Measurements from ENCODE around the gene RSPRY1. TPM values are rescaled to one million over a fixed set of nuclear protein-coding genes. Genes with fewer than 3 reads are reported as not detected.
A peak's percentile ranks its signal among the peaks of the same experiment; 100 is the strongest.

The RSPRY1 gene
- total and polyA plus RNA-seq, 2 donors from 2014 or later = 14.4 to 32.2 TPM

DNA sequence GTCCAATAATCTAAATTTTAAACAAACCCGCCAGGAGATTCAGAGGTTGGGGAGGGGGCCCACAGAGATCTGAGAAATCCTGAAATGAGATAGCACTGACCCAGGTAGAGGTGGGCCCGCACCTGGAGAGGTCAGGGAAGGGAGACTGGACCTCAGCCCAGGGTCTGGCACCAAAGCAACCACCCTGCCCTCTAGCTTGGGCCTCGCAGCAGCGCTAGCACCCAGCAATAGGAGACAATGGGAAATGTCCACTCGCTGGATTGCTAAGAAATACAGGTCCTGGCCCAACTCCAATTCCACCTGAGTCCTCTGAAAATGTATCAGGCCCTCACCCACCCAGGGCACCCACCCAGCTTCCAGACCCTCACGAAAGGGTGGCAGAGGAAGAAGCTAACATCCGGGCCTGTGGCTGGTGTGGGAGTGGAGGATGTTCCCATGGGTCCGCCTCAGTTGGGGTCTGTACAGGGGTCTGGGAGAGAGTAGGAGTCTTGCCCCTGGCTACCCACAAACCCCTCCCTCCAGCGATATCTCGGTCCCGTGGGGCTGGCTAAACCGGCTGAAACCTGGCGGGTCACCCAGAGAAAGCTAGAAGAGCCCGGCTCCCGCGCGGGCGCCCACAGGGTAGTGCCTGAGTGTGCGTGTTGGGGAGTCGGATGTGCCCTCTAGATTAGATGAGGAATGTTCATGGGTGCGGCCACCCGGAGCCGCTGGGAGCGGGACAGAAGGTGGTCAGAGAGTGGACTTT is 97.3 kb downstream of the RSPRY1 start:
- intact Hi-C loops (cut with DNase I) = no loop called here
- H3K9ac ChIP-seq (ENCODE audit: low read length in 3 of 3) = peak overlapping the region in 2 of 3 donors; percentile 29 to 81
- TF ChIP-seq, protein P1, sequence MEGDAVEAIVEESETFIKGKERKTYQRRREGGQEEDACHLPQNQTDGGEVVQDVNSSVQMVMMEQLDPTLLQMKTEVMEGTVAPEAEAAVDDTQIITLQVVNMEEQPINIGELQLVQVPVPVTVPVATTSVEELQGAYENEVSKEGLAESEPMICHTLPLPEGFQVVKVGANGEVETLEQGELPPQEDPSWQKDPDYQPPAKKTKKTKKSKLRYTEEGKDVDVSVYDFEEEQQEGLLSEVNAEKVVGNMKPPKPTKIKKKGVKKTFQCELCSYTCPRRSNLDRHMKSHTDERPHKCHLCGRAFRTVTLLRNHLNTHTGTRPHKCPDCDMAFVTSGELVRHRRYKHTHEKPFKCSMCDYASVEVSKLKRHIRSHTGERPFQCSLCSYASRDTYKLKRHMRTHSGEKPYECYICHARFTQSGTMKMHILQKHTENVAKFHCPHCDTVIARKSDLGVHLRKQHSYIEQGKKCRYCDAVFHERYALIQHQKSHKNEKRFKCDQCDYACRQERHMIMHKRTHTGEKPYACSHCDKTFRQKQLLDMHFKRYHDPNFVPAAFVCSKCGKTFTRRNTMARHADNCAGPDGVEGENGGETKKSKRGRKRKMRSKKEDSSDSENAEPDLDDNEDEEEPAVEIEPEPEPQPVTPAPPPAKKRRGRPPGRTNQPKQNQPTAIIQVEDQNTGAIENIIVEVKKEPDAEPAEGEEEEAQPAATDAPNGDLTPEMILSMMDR (IDR thresholded peaks at IDR 0.05; ENCODE audit: borderline replicate concordance, extremely low read depth, insufficient read depth) = no peak
- no peak for FAIRE-seq
- no peaks in the 10 kb centered on the region for H3K27me3 ChIP-seq (ENCODE audit: control insufficient read depth, insufficient read depth, low read length)
- H3K4me1 ChIP-seq (ENCODE audit: control insufficient read depth in 2 of 3, insufficient read depth in 2 of 3, low read depth in 1 of 3, low read length in 3 of 3) = peaks cover 0 to 6% (median 0%) of the 10 kb centered on the region in 3 donors
- peak overlapping the region; percentile 76 to 83 for H3K27ac ChIP-seq (ENCODE audit: low read depth in 2 of 2, low read length in 2 of 2)
- H3K36me3 ChIP-seq (ENCODE audit: control insufficient read depth in 2 of 3, insufficient read depth in 3 of 3, low read length in 3 of 3) = no peaks in the 10 kb centered on the region
- DNase-seq = peak in 4 of 5 donors; percentile 28 to 84 (median 60)
- H3K9me3 ChIP-seq (ENCODE audit: control insufficient read depth in 2 of 3, insufficient read depth in 1 of 3, low read length in 3 of 3) = no peaks in the 10 kb centered on the region
- H3K4me3 ChIP-seq (ENCODE audit: low read length in 3 of 3) = peak overlapping the region; percentile 21 to 73 (median 47)

DNA sequence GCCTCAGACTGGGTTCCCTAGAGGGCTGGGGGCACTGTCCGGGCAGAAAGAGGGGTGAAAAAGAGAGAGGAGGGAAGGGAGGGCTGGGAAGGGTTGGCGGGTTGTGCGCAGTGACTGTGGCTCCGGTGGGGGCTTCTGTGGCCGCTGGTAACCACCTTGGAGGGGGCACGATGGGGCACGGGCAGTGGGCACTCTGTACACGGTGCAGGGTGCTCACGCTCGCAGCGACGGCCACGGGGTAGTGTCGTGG is 97.8 kb downstream of the RSPRY1 start:
- peak overlapping the region; percentile 76 to 83 for H3K27ac ChIP-seq (ENCODE audit: low read depth in 2 of 2, low read length in 2 of 2)
- H3K4me3 ChIP-seq (ENCODE audit: low read length in 3 of 3) = peak overlapping the region; percentile 11 to 73 (median 47)
- peaks cover 0 to 6% (median 0%) of the 10 kb centered on the region in 3 donors for H3K4me1 ChIP-seq (ENCODE audit: control insufficient read depth in 2 of 3, insufficient read depth in 2 of 3, low read depth in 1 of 3, low read length in 3 of 3)
- no peaks in the 10 kb centered on the region for H3K36me3 ChIP-seq (ENCODE audit: control insufficient read depth in 2 of 3, insufficient read depth in 3 of 3, low read length in 3 of 3)
- no peak for FAIRE-seq
- intact Hi-C loops (cut with DNase I) = no loop called here
- DNase-seq = no peak
- H3K9me3 ChIP-seq (ENCODE audit: control insufficient read depth in 2 of 3, insufficient read depth in 1 of 3, low read length in 3 of 3) = no peaks in the 10 kb centered on the region
- H3K27me3 ChIP-seq (ENCODE audit: control insufficient read depth, insufficient read depth, low read length) = no peaks in the 10 kb centered on the region
- H3K9ac ChIP-seq (ENCODE audit: low read length in 3 of 3) = peak overlapping the region in 1 of 3 donors; percentile 81
- TF ChIP-seq, protein P1 (IDR thresholded peaks at IDR 0.05; ENCODE audit: borderline replicate concordance, extremely low read depth, insufficient read depth) = no peak

DNA sequence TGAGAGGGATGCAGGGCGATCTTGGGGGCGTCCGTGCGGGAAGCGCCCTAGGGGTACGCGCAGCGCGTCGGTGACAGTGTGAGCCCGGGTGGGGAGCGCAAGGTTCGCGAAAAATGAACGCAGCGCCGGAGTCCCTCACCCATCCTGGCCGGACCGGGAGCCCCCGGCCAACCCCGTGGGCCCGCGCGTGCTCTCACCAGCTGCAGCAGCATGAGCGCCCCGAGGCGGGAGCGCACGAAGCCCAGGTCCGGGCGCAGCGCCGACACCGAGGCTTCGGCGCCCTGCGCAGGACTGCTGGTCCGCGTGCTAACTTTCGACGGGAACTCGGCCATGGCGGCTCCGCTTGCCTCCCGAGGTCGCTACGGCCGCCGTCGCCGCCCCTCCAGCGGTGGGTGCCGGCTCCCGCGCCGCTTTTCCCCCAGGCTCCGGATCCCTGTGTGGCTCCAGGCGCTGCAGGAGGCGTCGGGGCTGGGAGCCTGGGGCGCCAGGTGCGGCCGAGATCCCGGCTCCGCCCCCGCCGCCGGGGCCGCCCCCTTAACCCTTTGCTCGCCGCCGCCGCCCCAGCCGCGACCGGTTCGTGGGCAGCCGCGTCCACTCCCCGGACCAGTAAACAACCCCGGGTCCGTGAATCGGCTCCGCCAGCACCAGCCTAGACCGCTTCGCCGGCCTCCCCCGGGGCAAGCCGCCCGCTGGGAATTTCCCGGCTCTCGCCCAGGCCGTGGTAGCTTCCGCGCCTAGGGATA is 98.3 kb downstream of the RSPRY1 start, which contains the start of gene PLLP:
Gene PLLP (minus strand): TSS at position 464 of the 743 bp plus-strand sequence. CDS start 132 bp downstream, at position 332.
- Histone ChIP-seq H3K27me3 (ENCODE audit: control insufficient read depth, insufficient read depth, low read length) (no peaks in the 10 kb centered on the region), H3K4me3 (ENCODE audit: low read length in 3 of 3) (peak within 1 kb of the TSS; percentile 11 to 73 (median 47)), H3K27ac (ENCODE audit: low read depth in 2 of 2, low read length in 2 of 2) (peak within 1 kb of the TSS; percentile 76 to 83), H3K9ac (ENCODE audit: low read length in 3 of 3) (peak within 1 kb of the TSS in 2 of 3 donors; percentile 13 to 81), H3K4me1 (ENCODE audit: control insufficient read depth in 2 of 3, insufficient read depth in 2 of 3, low read depth in 1 of 3, low read length in 3 of 3) (peaks cover 0 to 6% (median 0%) of the 10 kb centered on the region in 3 donors), H3K9me3 (ENCODE audit: control insufficient read depth in 2 of 3, insufficient read depth in 1 of 3, low read length in 3 of 3) (no peaks in the 10 kb centered on the region), H3K36me3 (ENCODE audit: control insufficient read depth in 2 of 3, insufficient read depth in 3 of 3, low read length in 3 of 3) (no peaks in the 10 kb centered on the region)
- intact Hi-C loops (cut with DNase I) = no loop called here
- peak; percentile 55 to 87 (median 68) for DNase-seq
- TF ChIP-seq, protein P1 (IDR thresholded peaks at IDR 0.05; ENCODE audit: borderline replicate concordance, extremely low read depth, insufficient read depth) = no peak
- FAIRE-seq = no peak
